ENCODE data around the gene SDR42E1.

DNA sequence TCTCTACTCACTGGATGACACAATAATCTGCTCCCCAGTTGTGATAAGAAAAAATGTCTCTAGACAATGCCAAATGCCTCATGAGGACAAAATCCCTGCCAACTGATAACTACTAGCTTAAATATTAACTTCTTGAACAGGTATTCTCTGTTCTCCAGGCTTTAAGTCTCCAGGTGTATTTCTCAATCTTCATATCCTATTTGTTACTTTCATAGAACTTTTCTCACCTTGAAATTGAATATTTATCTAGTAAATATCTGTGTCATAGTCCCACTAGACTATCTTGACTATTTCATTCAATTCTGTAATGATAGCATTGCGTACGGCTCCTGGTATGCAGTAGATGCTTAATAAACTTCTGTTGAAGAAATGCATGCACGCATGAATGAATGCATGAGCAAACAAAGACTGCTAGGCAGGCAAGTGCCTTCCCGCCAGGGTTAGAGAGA, 39.7 kb upstream of the SDR42E1 start:
- TF ChIP-seq, protein P1, sequence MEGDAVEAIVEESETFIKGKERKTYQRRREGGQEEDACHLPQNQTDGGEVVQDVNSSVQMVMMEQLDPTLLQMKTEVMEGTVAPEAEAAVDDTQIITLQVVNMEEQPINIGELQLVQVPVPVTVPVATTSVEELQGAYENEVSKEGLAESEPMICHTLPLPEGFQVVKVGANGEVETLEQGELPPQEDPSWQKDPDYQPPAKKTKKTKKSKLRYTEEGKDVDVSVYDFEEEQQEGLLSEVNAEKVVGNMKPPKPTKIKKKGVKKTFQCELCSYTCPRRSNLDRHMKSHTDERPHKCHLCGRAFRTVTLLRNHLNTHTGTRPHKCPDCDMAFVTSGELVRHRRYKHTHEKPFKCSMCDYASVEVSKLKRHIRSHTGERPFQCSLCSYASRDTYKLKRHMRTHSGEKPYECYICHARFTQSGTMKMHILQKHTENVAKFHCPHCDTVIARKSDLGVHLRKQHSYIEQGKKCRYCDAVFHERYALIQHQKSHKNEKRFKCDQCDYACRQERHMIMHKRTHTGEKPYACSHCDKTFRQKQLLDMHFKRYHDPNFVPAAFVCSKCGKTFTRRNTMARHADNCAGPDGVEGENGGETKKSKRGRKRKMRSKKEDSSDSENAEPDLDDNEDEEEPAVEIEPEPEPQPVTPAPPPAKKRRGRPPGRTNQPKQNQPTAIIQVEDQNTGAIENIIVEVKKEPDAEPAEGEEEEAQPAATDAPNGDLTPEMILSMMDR (IDR thresholded peaks at IDR 0.05) = no peak
- TF ChIP-seq POLR2AphosphoS5 (IDR thresholded peaks at IDR 0.05) (no peak), EP300 (IDR thresholded peaks at IDR 0.05) (no peak), POLR2A (IDR thresholded peaks at IDR 0.05) (no peak)
